HFFc6 (cell line): ENCODE results near the gene MEX3D. TPM values are rescaled to one million over a fixed set of nuclear protein-coding genes. Genes with fewer than 3 reads are reported as not detected.

Experiments used
- DNase-seq: peaks from one replicate; pipeline ENCODE4 v3.0.0-alpha.2; 2018
- H3K27ac Mint-ChIP-seq: 2 replicates; pipeline ENCODE4 v1.8.0; 2020; ENCODE audit warnings: mild to moderate bottlenecking, mixed read lengths
- H3K27me3 Mint-ChIP-seq: 2 replicates; pipeline ENCODE4 v1.8.0; 2021; ENCODE audit warnings: mild to moderate bottlenecking, moderate library complexity, mixed read lengths; ENCODE audit not compliant: insufficient read depth
- H3K36me3 Mint-ChIP-seq: 2 replicates; pipeline ENCODE4 v1.8.0; 2021; ENCODE audit warnings: low read depth, mixed read lengths
- H3K4me1 Mint-ChIP-seq: 2 replicates; pipeline ENCODE4 v1.8.0; 2020; ENCODE audit warnings: low read depth, mixed read lengths
- H3K4me3 Mint-ChIP-seq: 2 replicates; pipeline ENCODE4 v1.8.0; 2020; ENCODE audit warnings: mild to moderate bottlenecking, moderate library complexity, mixed read lengths
- H3K9me3 Mint-ChIP-seq: 2 replicates; pipeline ENCODE4 v1.8.0; 2020; ENCODE audit warnings: mild to moderate bottlenecking, mixed read lengths
- CTCF ChIP-seq: fragments of 200-600 bp; sonication (generic); IDR thresholded peaks from 2 replicates; pipeline ENCODE4 v1.5.0; 2021; ENCODE audit warnings: antibody characterized with exemption, mild to moderate bottlenecking
- total RNA-seq, 6 experiments: library from RNA; stranded (reverse); fragmentation: NEBNext Ultra II Directional; extraction: Animal tissue kit (Norgen Biotek cat#: 25700); gene quantifications; 2 replicates in 1 of 6; 3 replicates in 5 of 6; pipeline ENCODE4 v1.2.3, GENCODE V29; 2021

MEX3D gene
- total RNA-seq, 6 experiments from 2014 or later: 28.6 to 36.7 (median 31.4) TPM

GRCh38 chr19:1577929-1578618 lies 9.9 kb upstream of the MEX3D start:
- Mint-ChIP-seq H3K4me3 (no peak overlapping the region), H3K27ac (no peak overlapping the region), H3K9me3 (no peaks in the 10 kb centered on the region), H3K4me1 (peaks cover 6% of the 10 kb centered on the region), H3K36me3 (0 out of 2 replicates have a peak, but pooled peaks cover 5% of the 10 kb centered on the region), H3K27me3 (peaks cover 3% of the 10 kb centered on the region)
- DNase-seq: no peak
- TF ChIP-seq CTCF: no peak

GRCh38 chr19:1577090-1577928 lies 9.2 kb upstream of the MEX3D start:
- H3K4me1 Mint-ChIP-seq: peaks cover 7% of the 10 kb centered on the region
- H3K9me3 Mint-ChIP-seq: no peaks in the 10 kb centered on the region
- no peak for DNase-seq
- TF ChIP-seq CTCF: no peak
- peaks cover 3% of the 10 kb centered on the region for H3K27me3 Mint-ChIP-seq
- 0 out of 2 replicates have a peak, but pooled peaks cover 5% of the 10 kb centered on the region for H3K36me3 Mint-ChIP-seq
- H3K4me3 Mint-ChIP-seq: no peak overlapping the region
- no peak overlapping the region for H3K27ac Mint-ChIP-seq

GRCh38 chr19:1576242-1577089 lies 8.3 kb upstream of the MEX3D start:
- Mint-ChIP-seq H3K9me3 (no peaks in the 10 kb centered on the region), H3K4me3 (no peak overlapping the region), H3K4me1 (peaks cover 7% of the 10 kb centered on the region), H3K36me3 (0 out of 2 replicates have a peak, but pooled peaks cover 5% of the 10 kb centered on the region), H3K27ac (no peak overlapping the region), H3K27me3 (peaks cover 3% of the 10 kb centered on the region)
- TF ChIP-seq CTCF: no peak
- DNase-seq: no peak

GRCh38 chr19:1575323-1576241 lies 7.5 kb upstream of the MEX3D start:
- no peak for TF ChIP-seq CTCF
- DNase-seq: no peak
- Mint-ChIP-seq H3K36me3 (0 out of 2 replicates have a peak, but pooled peaks cover 5% of the 10 kb centered on the region), H3K27me3 (peaks cover 3% of the 10 kb centered on the region), H3K4me3 (no peak overlapping the region), H3K9me3 (no peaks in the 10 kb centered on the region), H3K4me1 (peaks cover 7% of the 10 kb centered on the region), H3K27ac (no peak overlapping the region; the same call in 1 of the 2 replicates)
